Measurements from ENCODE around the gene DNAI2.
"Not testable (repeated sequence)": the region's sequence is repeated elsewhere in the genome, so short reads cannot be mapped to it uniquely, and the experiment has no call there.

Gene DNAI2

GRCh38 chr17:74276051-74276476 is 2.0 kb downstream of the DNAI2 start:
- no peaks in the 10 kb centered on the region for H3K36me3 ChIP-seq (ENCODE audit: control insufficient read depth in 2 of 2, insufficient read depth in 2 of 2, low read length in 2 of 2)
- peak overlapping the region in 1 of 2 donors; percentile 9 for H3K9ac ChIP-seq (ENCODE audit: low read length in 2 of 2)
- no peak overlapping the region for H3K27ac ChIP-seq (ENCODE audit: low read length)
- H3K4me1 ChIP-seq (ENCODE audit: control insufficient read depth, insufficient read depth, low read length): peaks cover 19% of the 10 kb centered on the region
- peaks cover 16 to 19% of the 10 kb centered on the region in 2 donors for H3K27me3 ChIP-seq (ENCODE audit: control insufficient read depth in 1 of 2, insufficient read depth in 2 of 2, low read length in 2 of 2)
- H3K4me3 ChIP-seq (ENCODE audit: low read length in 2 of 2): no peak overlapping the region
- H3K9me3 ChIP-seq (ENCODE audit: control insufficient read depth in 2 of 2, low read length in 2 of 2): no peaks in the 10 kb centered on the region

- H3K36me3 ChIP-seq (ENCODE audit: control insufficient read depth in 2 of 2, insufficient read depth in 2 of 2, low read length in 2 of 2): no peaks in the 10 kb centered on the region
- H3K9me3 ChIP-seq (ENCODE audit: control insufficient read depth in 2 of 2, low read length in 2 of 2): no peaks in the 10 kb centered on the region
- no peak overlapping the region for H3K27ac ChIP-seq (ENCODE audit: low read length)
- H3K4me3 ChIP-seq (ENCODE audit: low read length in 2 of 2): no peak overlapping the region
- H3K4me1 ChIP-seq (ENCODE audit: control insufficient read depth, insufficient read depth, low read length): peaks cover 19% of the 10 kb centered on the region
- peaks cover 16 to 19% of the 10 kb centered on the region in 2 donors for H3K27me3 ChIP-seq (ENCODE audit: control insufficient read depth in 1 of 2, insufficient read depth in 2 of 2, low read length in 2 of 2)
- H3K9ac ChIP-seq (ENCODE audit: low read length in 2 of 2): no peak overlapping the region
Observed at GRCh38 chr17:74276541-74277009, 2.5 kb downstream of the DNAI2 start.

GRCh38 chr17:74277935-74278334 is 3.9 kb downstream of the DNAI2 start:
- Histone ChIP-seq H3K9me3 (ENCODE audit: control insufficient read depth in 2 of 2, low read length in 2 of 2) (no peaks in the 10 kb centered on the region), H3K27ac (ENCODE audit: low read length) (no peak overlapping the region), H3K4me3 (ENCODE audit: low read length in 2 of 2) (no peak overlapping the region), H3K27me3 (ENCODE audit: control insufficient read depth in 1 of 2, insufficient read depth in 2 of 2, low read length in 2 of 2) (peaks cover 16 to 18% of the 10 kb centered on the region in 2 donors), H3K36me3 (ENCODE audit: control insufficient read depth in 2 of 2, insufficient read depth in 2 of 2, low read length in 2 of 2) (no peaks in the 10 kb centered on the region), H3K9ac (ENCODE audit: low read length in 2 of 2) (no peak overlapping the region), H3K4me1 (ENCODE audit: control insufficient read depth, insufficient read depth, low read length) (peaks cover 14% of the 10 kb centered on the region)

DNA sequence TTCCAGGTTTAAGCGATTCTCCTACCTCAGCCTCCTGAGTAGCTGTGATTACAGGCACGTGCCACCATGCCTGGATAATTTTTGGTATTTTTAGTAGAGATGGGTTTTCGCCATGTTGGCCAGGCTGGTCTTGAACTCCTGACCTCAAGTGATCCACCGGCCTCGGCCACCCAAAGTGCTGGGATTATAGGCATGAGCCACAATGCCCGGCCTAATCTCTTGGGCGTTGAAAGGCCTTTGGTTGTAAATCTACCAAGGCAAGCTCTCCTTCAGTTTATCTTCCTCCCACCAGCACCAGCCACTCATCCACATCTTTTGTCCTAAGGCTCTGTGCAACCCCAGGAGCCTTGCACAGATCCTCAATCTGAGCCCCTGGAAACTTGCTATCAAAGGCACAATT is 5.6 kb downstream of the DNAI2 start:
- not testable (repeated sequence) for H3K36me3 ChIP-seq (ENCODE audit: control insufficient read depth in 2 of 2, insufficient read depth in 2 of 2, low read length in 2 of 2); H3K9me3 ChIP-seq (ENCODE audit: control insufficient read depth in 2 of 2, low read length in 2 of 2); H3K9ac ChIP-seq (ENCODE audit: low read length in 2 of 2); H3K4me1 ChIP-seq (ENCODE audit: control insufficient read depth, insufficient read depth, low read length); H3K4me3 ChIP-seq (ENCODE audit: low read length in 2 of 2); H3K27ac ChIP-seq (ENCODE audit: low read length)
- peaks cover 5 to 11% of the 10 kb centered on the region in 2 donors for H3K27me3 ChIP-seq (ENCODE audit: control insufficient read depth in 1 of 2, insufficient read depth in 2 of 2, low read length in 2 of 2)

DNA sequence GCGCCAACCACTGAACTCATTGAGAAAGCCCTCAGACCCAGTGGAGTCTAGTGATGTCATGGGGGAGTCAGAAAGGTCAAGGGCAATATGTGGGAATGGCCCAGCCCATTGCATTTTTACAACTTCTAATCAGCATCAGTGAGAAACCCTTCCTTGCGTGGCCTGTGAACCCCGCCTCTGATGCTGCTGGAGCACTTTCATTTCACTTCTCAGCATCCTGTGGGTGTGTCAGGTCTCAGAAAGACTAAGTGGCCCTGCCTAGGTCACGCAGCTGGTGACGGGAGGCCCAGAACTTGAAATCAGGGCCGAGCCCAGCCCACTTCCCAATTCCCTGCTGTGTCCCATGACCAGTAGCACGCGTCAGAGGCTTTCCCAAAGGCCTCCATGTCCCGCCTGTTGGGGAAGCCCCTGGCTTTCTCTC is 6.1 kb downstream of the DNAI2 start:
- Histone ChIP-seq H3K36me3 (ENCODE audit: control insufficient read depth in 2 of 2, insufficient read depth in 2 of 2, low read length in 2 of 2) (no peaks in the 10 kb centered on the region), H3K9ac (ENCODE audit: low read length in 2 of 2) (no peak overlapping the region), H3K27me3 (ENCODE audit: control insufficient read depth in 1 of 2, insufficient read depth in 2 of 2, low read length in 2 of 2) (peaks cover 7 to 11% of the 10 kb centered on the region in 2 donors), H3K4me3 (ENCODE audit: low read length in 2 of 2) (no peak overlapping the region), H3K4me1 (ENCODE audit: control insufficient read depth, insufficient read depth, low read length) (peaks cover 4% of the 10 kb centered on the region), H3K27ac (ENCODE audit: low read length) (no peak overlapping the region), H3K9me3 (ENCODE audit: control insufficient read depth in 2 of 2, low read length in 2 of 2) (no peaks in the 10 kb centered on the region)

GRCh38 chr17:74281799-74282198 is 7.8 kb downstream of the DNAI2 start:
- Histone ChIP-seq H3K27me3 (ENCODE audit: control insufficient read depth in 1 of 2, insufficient read depth in 2 of 2, low read length in 2 of 2) (peaks cover 3 to 8% of the 10 kb centered on the region in 2 donors), H3K36me3 (ENCODE audit: control insufficient read depth in 2 of 2, insufficient read depth in 2 of 2, low read length in 2 of 2) (no peaks in the 10 kb centered on the region)

DNA sequence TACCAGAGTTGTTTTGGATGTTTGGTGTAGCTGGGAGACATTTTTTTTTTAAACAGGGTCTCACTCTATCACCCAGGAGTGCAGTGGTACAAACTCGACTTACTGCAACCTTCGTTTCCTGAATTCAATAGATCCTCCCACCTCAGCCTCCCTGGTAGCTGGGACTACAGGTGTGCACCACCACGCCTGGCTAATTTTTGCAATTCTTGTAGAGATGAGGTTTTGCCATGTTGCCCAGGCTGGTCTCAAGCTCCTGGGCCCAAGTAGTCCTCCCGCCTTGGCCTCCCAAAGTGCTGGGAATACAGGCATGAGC is 8.2 kb downstream of the DNAI2 start:
- H3K9me3 ChIP-seq (ENCODE audit: control insufficient read depth in 2 of 2, low read length in 2 of 2); H3K4me1 ChIP-seq (ENCODE audit: control insufficient read depth, insufficient read depth, low read length); H3K9ac ChIP-seq (ENCODE audit: low read length in 2 of 2); H3K27me3 ChIP-seq (ENCODE audit: control insufficient read depth in 1 of 2, insufficient read depth in 2 of 2, low read length in 2 of 2); H3K36me3 ChIP-seq (ENCODE audit: control insufficient read depth in 2 of 2, insufficient read depth in 2 of 2, low read length in 2 of 2); H3K27ac ChIP-seq (ENCODE audit: low read length); H3K4me3 ChIP-seq (ENCODE audit: low read length in 2 of 2): not testable (repeated sequence)

More at GRCh38 chr17:74281799-74282198, 7.8 kb downstream of the DNAI2 start:
- Histone ChIP-seq H3K9me3 (ENCODE audit: control insufficient read depth in 2 of 2, low read length in 2 of 2) (no peaks in the 10 kb centered on the region), H3K4me1 (ENCODE audit: control insufficient read depth, insufficient read depth, low read length) (no peaks in the 10 kb centered on the region), H3K4me3 (ENCODE audit: low read length in 2 of 2) (no peak overlapping the region), H3K27ac (ENCODE audit: low read length) (no peak overlapping the region), H3K9ac (ENCODE audit: low read length in 2 of 2) (no peak overlapping the region)

- H3K4me3 ChIP-seq (ENCODE audit: low read length in 2 of 2): no peak overlapping the region
- no peak overlapping the region for H3K9ac ChIP-seq (ENCODE audit: low read length in 2 of 2)
- H3K9me3 ChIP-seq (ENCODE audit: control insufficient read depth in 2 of 2, low read length in 2 of 2): no peaks in the 10 kb centered on the region
- H3K36me3 ChIP-seq (ENCODE audit: control insufficient read depth in 2 of 2, insufficient read depth in 2 of 2, low read length in 2 of 2): no peaks in the 10 kb centered on the region
- H3K4me1 ChIP-seq (ENCODE audit: control insufficient read depth, insufficient read depth, low read length): no peaks in the 10 kb centered on the region
- H3K27me3 ChIP-seq (ENCODE audit: control insufficient read depth in 1 of 2, insufficient read depth in 2 of 2, low read length in 2 of 2): peaks cover 3 to 8% of the 10 kb centered on the region in 2 donors
- no peak overlapping the region for H3K27ac ChIP-seq (ENCODE audit: low read length)
Observed at GRCh38 chr17:74282587-74283370, 8.7 kb downstream of the DNAI2 start.

- Histone ChIP-seq H3K9ac (ENCODE audit: low read length in 2 of 2) (no peak overlapping the region), H3K4me3 (ENCODE audit: low read length in 2 of 2) (no peak overlapping the region), H3K4me1 (ENCODE audit: control insufficient read depth, insufficient read depth, low read length) (no peaks in the 10 kb centered on the region), H3K9me3 (ENCODE audit: control insufficient read depth in 2 of 2, low read length in 2 of 2) (no peaks in the 10 kb centered on the region), H3K27me3 (ENCODE audit: control insufficient read depth in 1 of 2, insufficient read depth in 2 of 2, low read length in 2 of 2) (peaks cover 3 to 8% of the 10 kb centered on the region in 2 donors), H3K27ac (ENCODE audit: low read length) (no peak overlapping the region), H3K36me3 (ENCODE audit: control insufficient read depth in 2 of 2, insufficient read depth in 2 of 2, low read length in 2 of 2) (no peaks in the 10 kb centered on the region)
Observed at GRCh38 chr17:74283371-74283673, 9.3 kb downstream of the DNAI2 start.

GRCh38 chr17:74287031-74287602 is 13.1 kb downstream of the DNAI2 start:
- H3K9ac ChIP-seq (ENCODE audit: low read length in 2 of 2): no peak overlapping the region
- no peak overlapping the region for H3K4me3 ChIP-seq (ENCODE audit: low read length in 2 of 2)
- H3K27me3 ChIP-seq (ENCODE audit: control insufficient read depth in 1 of 2, insufficient read depth in 2 of 2, low read length in 2 of 2): peaks cover 3 to 6% of the 10 kb centered on the region in 2 donors
- H3K9me3 ChIP-seq (ENCODE audit: control insufficient read depth in 2 of 2, low read length in 2 of 2): no peaks in the 10 kb centered on the region
- no peaks in the 10 kb centered on the region for H3K36me3 ChIP-seq (ENCODE audit: control insufficient read depth in 2 of 2, insufficient read depth in 2 of 2, low read length in 2 of 2)
- H3K27ac ChIP-seq (ENCODE audit: low read length): no peak overlapping the region
- H3K4me1 ChIP-seq (ENCODE audit: control insufficient read depth, insufficient read depth, low read length): no peaks in the 10 kb centered on the region

DNA sequence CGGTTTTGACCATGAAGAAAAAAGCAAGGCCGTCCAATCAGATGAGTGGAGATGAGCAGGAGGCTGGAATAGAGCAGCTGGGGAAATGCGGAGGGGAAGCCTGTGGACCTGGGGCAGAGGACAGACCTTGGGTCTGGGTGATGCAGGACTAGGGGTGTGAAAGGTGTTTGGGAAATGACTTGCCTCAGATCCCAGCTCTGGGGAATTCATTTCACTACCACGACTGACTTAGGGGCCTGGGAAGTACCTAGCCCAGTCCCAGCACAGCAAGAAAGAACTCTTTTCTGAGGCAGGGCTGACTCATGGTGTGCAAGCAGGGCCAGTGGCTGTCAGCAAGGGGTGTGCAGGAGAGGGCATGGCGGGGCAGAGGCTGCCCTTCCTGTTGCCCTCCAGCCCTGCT is 14.8 kb downstream of the DNAI2 start:
- no peak overlapping the region for H3K4me3 ChIP-seq (ENCODE audit: low read length in 2 of 2)
- H3K9ac ChIP-seq (ENCODE audit: low read length in 2 of 2): no peak overlapping the region
- H3K27me3 ChIP-seq (ENCODE audit: control insufficient read depth in 1 of 2, insufficient read depth in 2 of 2, low read length in 2 of 2): peaks cover 3 to 6% of the 10 kb centered on the region in 2 donors
- H3K36me3 ChIP-seq (ENCODE audit: control insufficient read depth in 2 of 2, insufficient read depth in 2 of 2, low read length in 2 of 2): no peaks in the 10 kb centered on the region
- H3K27ac ChIP-seq (ENCODE audit: low read length): no peak overlapping the region
- H3K4me1 ChIP-seq (ENCODE audit: control insufficient read depth, insufficient read depth, low read length): no peaks in the 10 kb centered on the region
- no peaks in the 10 kb centered on the region for H3K9me3 ChIP-seq (ENCODE audit: control insufficient read depth in 2 of 2, low read length in 2 of 2)

Data from stomach smooth muscle (tissue), 2 donors.